SK-N-SH treated with all-trans-retinoic acid at 6 μM for 48 hours (cell line): ENCODE data around the gene NINL.

Experiments
- ATAC-seq: fragments of 200-7000 bp; cut with Tn5 transposase; 3 replicates; pipeline ENCODE4 v1.9.1; 2020; ENCODE audit warnings: mild to moderate bottlenecking, moderate library complexity
- ARNTL ChIP-seq: fragments of 450-650 bp; formaldehyde crosslinking; IDR thresholded peaks from 2 replicates; pipeline ENCODE4 v1.5.0; 2020; ENCODE audit warnings: low read depth, mild to moderate bottlenecking, moderate library complexity, borderline replicate concordance
- BACH2 ChIP-seq: fragments of 250-450 bp; sonication (Bioruptor Pico); IDR thresholded peaks from 2 replicates; pipeline ENCODE4 v1.9.0; 2021; ENCODE audit warnings: mild to moderate bottlenecking, borderline replicate concordance
- CSDC2 ChIP-seq: fragments of 250-450 bp; sonication (Bioruptor Pico); IDR thresholded peaks from 2 replicates; pipeline ENCODE4 v1.5.0; 2020; ENCODE audit warnings: mild to moderate bottlenecking, moderate library complexity
- GLIS3 ChIP-seq: fragments of 250-450 bp; sonication (Bioruptor Pico); IDR thresholded peaks from 2 replicates; pipeline ENCODE4 v1.5.0; 2020; ENCODE audit warnings: mild to moderate bottlenecking, moderate library complexity
- ISL1 ChIP-seq: fragments of 250-450 bp; sonication (Bioruptor Pico); IDR thresholded peaks from 2 replicates; pipeline ENCODE4 v2.1.2; 2022; ENCODE audit warnings: mild to moderate bottlenecking, moderate library complexity
- OSR1 ChIP-seq: fragments of 250-450 bp; sonication (Bioruptor Pico); IDR thresholded peaks from 2 replicates; pipeline ENCODE4 v1.8.0; 2022; ENCODE audit warnings: moderate library complexity, mild to moderate bottlenecking, inconsistent platforms
- RARB ChIP-seq: fragments of 250-450 bp; sonication (Bioruptor Pico); IDR thresholded peaks from 2 replicates; pipeline ENCODE4 v1.8.0; 2021; ENCODE audit warnings: mild to moderate bottlenecking, moderate library complexity
- TCF4 ChIP-seq: fragments of 250-450 bp; sonication (Bioruptor Pico); IDR thresholded peaks from 2 replicates; pipeline ENCODE4 v1.8.0; 2021; ENCODE audit warnings: mild to moderate bottlenecking, moderate library complexity, borderline replicate concordance
- ZC3H10 ChIP-seq: fragments of 250-450 bp; sonication (Bioruptor Pico); IDR thresholded peaks from 2 replicates; pipeline ENCODE4 v1.5.1; 2021; ENCODE audit warnings: mild to moderate bottlenecking, moderate library complexity
- ZFP3 ChIP-seq: fragments of 250-450 bp; sonication (Bioruptor Pico); IDR thresholded peaks from 2 replicates; pipeline ENCODE4 v1.5.0; 2020; ENCODE audit warnings: mild to moderate bottlenecking, moderate library complexity
- ZFP30 ChIP-seq: fragments of 450-650 bp; formaldehyde crosslinking; IDR thresholded peaks from 2 replicates; pipeline ENCODE4 v1.5.0; 2022; ENCODE audit warnings: mild to moderate bottlenecking, moderate library complexity
- ZNF8 ChIP-seq: fragments of 450-650 bp; formaldehyde crosslinking; IDR thresholded peaks from 2 replicates; pipeline ENCODE4 v1.5.0; 2020; ENCODE audit warnings: mild to moderate bottlenecking, moderate library complexity
- TF ChIP-seq, protein P1 (sequence below): fragments of 250-450 bp; sonication (Bioruptor Pico); IDR thresholded peaks from 2 replicates; pipeline ENCODE4 v1.5.1; 2020; ENCODE audit warnings: low read depth, mild to moderate bottlenecking, moderate library complexity
- TF ChIP-seq, protein P2 (sequence below): fragments of 250-450 bp; sonication (Bioruptor Pico); IDR thresholded peaks from 2 replicates; pipeline ENCODE4 v1.5.0; 2020; ENCODE audit warnings: mild to moderate bottlenecking, moderate library complexity
- TF ChIP-seq, protein P3 (sequence below): fragments of 250-450 bp; sonication (Bioruptor Pico); IDR thresholded peaks from 2 replicates; pipeline ENCODE4 v1.8.0; 2021; ENCODE audit warnings: low read depth, mild to moderate bottlenecking, moderate library complexity, borderline replicate concordance
- TF ChIP-seq, protein P4 (sequence below): fragments of 250-450 bp; sonication (Bioruptor Pico); IDR thresholded peaks from 2 replicates; pipeline ENCODE4 v1.8.0; 2020; ENCODE audit warnings: mild to moderate bottlenecking, moderate library complexity, borderline replicate concordance

NINL gene

DNA sequence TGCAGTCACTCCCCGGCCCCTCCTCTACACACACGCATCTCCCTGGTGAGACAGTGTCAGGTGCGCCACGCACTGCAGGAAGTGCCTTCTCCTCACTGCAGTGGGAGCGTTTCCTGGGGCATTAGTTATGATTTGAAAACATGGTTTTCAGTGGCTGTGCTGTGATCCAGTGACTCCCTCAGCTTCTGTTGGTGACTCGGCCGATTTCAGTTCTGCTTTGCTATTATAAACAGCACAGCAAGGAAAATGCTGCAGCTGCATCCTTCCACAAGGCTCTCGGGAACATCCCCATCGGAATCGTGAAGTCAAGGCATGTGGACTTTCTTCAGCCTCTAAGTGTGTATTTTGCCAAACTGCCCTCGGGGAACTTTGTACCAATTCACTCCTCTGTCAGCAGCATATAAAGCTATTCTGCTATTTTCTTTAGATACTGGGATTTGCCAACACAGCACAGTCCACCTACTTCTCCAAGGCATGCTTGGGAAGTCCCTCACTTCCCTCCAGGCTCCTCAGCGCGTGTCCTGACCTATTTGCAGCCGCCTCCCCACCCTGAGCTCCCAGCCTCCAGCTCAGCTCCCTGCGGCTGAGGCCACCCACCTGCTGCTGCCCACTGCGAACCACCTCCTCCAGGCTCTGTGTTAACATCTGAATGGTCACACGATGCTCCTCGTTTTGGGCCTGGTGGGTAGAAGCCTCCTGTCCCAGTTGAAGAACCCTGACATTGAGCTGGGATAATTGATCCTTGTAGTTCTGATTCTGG is 123.4 kb downstream of the NINL start:
- ATAC-seq: no peak
- TF ChIP-seq, protein P1, sequence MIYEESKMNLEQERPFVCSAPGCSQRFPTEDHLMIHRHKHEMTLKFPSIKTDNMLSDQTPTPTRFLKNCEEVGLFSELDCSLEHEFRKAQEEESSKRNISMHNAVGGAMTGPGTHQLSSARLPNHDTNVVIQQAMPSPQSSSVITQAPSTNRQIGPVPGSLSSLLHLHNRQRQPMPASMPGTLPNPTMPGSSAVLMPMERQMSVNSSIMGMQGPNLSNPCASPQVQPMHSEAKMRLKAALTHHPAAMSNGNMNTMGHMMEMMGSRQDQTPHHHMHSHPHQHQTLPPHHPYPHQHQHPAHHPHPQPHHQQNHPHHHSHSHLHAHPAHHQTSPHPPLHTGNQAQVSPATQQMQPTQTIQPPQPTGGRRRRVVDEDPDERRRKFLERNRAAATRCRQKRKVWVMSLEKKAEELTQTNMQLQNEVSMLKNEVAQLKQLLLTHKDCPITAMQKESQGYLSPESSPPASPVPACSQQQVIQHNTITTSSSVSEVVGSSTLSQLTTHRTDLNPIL (CRISPR knock-in tag): no peak
- no peak for TF ChIP-seq TCF4

DNA sequence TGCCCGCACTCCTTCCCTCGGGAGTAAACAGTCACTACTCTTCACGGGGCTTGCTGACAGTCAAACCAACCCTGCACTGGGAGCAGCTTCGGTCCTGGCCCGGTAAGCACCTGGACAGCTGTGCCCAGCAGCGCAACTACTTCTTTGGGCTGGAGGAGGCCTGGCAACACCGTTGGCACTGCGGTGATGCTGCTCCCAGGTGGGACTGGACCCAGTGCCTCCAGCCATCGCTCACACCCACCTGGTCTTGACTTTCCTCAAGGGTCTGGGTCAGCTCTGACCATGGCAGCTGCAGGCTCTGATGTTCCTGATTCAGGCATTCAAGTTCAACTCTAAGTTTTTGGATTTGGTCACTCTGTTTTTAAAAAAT is 124.1 kb downstream of the NINL start:
- TF ChIP-seq, protein P2, sequence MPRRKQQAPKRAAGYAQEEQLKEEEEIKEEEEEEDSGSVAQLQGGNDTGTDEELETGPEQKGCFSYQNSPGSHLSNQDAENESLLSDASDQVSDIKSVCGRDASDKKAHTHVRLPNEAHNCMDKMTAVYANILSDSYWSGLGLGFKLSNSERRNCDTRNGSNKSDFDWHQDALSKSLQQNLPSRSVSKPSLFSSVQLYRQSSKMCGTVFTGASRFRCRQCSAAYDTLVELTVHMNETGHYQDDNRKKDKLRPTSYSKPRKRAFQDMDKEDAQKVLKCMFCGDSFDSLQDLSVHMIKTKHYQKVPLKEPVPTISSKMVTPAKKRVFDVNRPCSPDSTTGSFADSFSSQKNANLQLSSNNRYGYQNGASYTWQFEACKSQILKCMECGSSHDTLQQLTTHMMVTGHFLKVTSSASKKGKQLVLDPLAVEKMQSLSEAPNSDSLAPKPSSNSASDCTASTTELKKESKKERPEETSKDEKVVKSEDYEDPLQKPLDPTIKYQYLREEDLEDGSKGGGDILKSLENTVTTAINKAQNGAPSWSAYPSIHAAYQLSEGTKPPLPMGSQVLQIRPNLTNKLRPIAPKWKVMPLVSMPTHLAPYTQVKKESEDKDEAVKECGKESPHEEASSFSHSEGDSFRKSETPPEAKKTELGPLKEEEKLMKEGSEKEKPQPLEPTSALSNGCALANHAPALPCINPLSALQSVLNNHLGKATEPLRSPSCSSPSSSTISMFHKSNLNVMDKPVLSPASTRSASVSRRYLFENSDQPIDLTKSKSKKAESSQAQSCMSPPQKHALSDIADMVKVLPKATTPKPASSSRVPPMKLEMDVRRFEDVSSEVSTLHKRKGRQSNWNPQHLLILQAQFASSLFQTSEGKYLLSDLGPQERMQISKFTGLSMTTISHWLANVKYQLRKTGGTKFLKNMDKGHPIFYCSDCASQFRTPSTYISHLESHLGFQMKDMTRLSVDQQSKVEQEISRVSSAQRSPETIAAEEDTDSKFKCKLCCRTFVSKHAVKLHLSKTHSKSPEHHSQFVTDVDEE (CRISPR knock-in tag): no peak
- TF ChIP-seq, protein P3, sequence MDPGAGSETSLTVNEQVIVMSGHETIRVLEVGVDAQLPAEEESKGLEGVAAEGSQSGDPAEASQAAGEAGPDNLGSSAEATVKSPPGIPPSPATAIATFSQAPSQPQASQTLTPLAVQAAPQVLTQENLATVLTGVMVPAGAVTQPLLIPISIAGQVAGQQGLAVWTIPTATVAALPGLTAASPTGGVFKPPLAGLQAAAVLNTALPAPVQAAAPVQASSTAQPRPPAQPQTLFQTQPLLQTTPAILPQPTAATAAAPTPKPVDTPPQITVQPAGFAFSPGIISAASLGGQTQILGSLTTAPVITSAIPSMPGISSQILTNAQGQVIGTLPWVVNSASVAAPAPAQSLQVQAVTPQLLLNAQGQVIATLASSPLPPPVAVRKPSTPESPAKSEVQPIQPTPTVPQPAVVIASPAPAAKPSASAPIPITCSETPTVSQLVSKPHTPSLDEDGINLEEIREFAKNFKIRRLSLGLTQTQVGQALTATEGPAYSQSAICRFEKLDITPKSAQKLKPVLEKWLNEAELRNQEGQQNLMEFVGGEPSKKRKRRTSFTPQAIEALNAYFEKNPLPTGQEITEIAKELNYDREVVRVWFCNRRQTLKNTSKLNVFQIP (CRISPR knock-in tag): no peak
- no peak for TF ChIP-seq BACH2 (CRISPR knock-in tag)
- no peak for TF ChIP-seq CSDC2 (CRISPR knock-in tag)
- TF ChIP-seq, protein P4, sequence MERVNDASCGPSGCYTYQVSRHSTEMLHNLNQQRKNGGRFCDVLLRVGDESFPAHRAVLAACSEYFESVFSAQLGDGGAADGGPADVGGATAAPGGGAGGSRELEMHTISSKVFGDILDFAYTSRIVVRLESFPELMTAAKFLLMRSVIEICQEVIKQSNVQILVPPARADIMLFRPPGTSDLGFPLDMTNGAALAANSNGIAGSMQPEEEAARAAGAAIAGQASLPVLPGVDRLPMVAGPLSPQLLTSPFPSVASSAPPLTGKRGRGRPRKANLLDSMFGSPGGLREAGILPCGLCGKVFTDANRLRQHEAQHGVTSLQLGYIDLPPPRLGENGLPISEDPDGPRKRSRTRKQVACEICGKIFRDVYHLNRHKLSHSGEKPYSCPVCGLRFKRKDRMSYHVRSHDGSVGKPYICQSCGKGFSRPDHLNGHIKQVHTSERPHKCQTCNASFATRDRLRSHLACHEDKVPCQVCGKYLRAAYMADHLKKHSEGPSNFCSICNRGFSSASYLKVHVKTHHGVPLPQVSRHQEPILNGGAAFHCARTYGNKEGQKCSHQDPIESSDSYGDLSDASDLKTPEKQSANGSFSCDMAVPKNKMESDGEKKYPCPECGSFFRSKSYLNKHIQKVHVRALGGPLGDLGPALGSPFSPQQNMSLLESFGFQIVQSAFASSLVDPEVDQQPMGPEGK (CRISPR knock-in tag): no peak
- TF ChIP-seq ISL1 (CRISPR knock-in tag): no peak
- no peak for ATAC-seq

DNA sequence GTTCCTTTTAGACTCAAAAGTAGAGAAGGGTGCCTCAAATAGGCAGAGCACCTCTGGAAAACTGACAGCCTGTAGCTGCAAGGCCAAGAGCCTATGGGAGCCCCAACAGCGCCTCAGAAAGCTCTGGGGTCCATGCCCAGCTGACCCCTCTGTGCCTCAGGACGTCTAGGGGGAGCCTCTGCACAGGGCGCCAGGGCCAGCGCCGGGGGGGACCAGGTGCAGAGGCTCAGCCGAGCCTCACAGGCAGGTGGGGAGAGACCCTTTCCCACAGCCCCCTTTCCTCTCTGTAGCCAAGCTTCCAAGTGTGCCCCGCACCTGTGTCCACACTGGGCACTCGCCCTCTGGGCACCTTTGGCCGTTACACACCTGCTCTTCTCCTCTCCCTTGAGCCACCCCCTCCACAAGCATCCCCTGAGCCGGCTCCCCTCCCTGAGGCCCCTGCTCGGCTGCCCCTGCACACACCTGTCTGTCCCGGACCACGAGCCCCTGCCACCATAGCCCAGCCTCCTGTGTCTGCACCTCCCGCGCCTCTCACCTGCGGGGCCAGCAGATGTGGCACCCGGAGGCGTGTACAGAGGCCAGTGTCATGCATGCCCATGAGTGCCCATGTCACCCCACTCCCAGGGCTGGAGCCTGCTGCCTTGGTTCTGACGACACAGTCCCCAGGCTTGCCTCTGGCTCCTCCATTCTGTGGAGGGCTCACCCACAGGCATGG is 124.6 kb downstream of the NINL start:
- no peak for TF ChIP-seq ZFP3 (CRISPR knock-in tag)
- TF ChIP-seq CSDC2 (CRISPR knock-in tag): no peak
- no peak for TF ChIP-seq ZC3H10 (CRISPR knock-in tag)
- TF ChIP-seq GLIS3: no peak
- TF ChIP-seq, protein P2 (CRISPR knock-in tag): no peak
- no peak for TF ChIP-seq ZNF8 (CRISPR knock-in tag)
- no peak for TF ChIP-seq RARB (CRISPR knock-in tag)
- no peak for TF ChIP-seq ARNTL (CRISPR knock-in tag)
- TF ChIP-seq ZFP30 (CRISPR knock-in tag): no peak
- TF ChIP-seq, protein P4 (CRISPR knock-in tag): no peak
- TF ChIP-seq OSR1 (CRISPR knock-in tag): no peak
- TF ChIP-seq BACH2 (CRISPR knock-in tag): no peak
- no peak for ATAC-seq
